Prostate gland (tissue), 2 donors: Measurements from ENCODE around the gene GPATCH2.

ENCODE experiments used
- CTCF ChIP-seq, 4 experiments: fragments of 200-600 bp in 2 of 4; fragments of 450-650 bp in 2 of 4; sonication (generic) in 2 of 4; IDR thresholded peaks; 1 replicate in 3 of 4; 2 replicates in 1 of 4; pipeline ENCODE4 v1.5.1; 2016 to 2019; ENCODE audit warnings: antibody characterized with exemption in 4 of 4, mild to moderate bottlenecking in 2 of 4, moderate library complexity in 2 of 4
- POLR2A ChIP-seq: fragments of 450-650 bp; IDR thresholded peaks from one replicate; pipeline ENCODE4 v1.6.1; 2016; ENCODE audit warnings: antibody characterized with exemption, mild to moderate bottlenecking
- POLR2AphosphoS5 ChIP-seq: sonication (generic); formaldehyde crosslinking; IDR thresholded peaks from one replicate; pipeline ENCODE4 v1.6.1; 2017; ENCODE audit warnings: antibody characterized with exemption

- TF ChIP-seq CTCF (IDR thresholded peaks at IDR 0.05) (no peak), POLR2AphosphoS5 (no peak), POLR2A (no peak)
Observed at GRCh38 chr1:217620814-217621213, 10.1 kb downstream of the GPATCH2 start.
